ENCODE data around the gene OBSCN.

Gene OBSCN

GRCh38 chr1:228392111-228392936 lies 184.5 kb downstream of the OBSCN start:
- DNase-seq = no peak

GRCh38 chr1:228393268-228393701 lies 185.4 kb downstream of the OBSCN start:
- DNase-seq = no peak

GRCh38 chr1:228393811-228394570 lies 186.1 kb downstream of the OBSCN start:
- no peak for DNase-seq

- no peak for DNase-seq
Measured at GRCh38 chr1:228394571-228395394, 186.9 kb downstream of the OBSCN start.

- no peak for DNase-seq
Measured at GRCh38 chr1:228396770-228397662, 189.2 kb downstream of the OBSCN start.

GRCh38 chr1:228397966-228398365 lies 190.1 kb downstream of the OBSCN start:
- no peak for DNase-seq

GRCh38 chr1:228398741-228399461 lies 191.1 kb downstream of the OBSCN start:
- no peak for DNase-seq

GRCh38 chr1:228399531-228400236 lies 191.8 kb downstream of the OBSCN start:
- DNase-seq = no peak

GRCh38 chr1:228400237-228400651 lies 192.4 kb downstream of the OBSCN start:
- DNase-seq = no peak

GRCh38 chr1:228400692-228401454 lies 193.0 kb downstream of the OBSCN start:
- DNase-seq = no peak

GRCh38 chr1:228401782-228402640 lies 194.2 kb downstream of the OBSCN start:
- DNase-seq = no peak

- no peak for DNase-seq
Measured at GRCh38 chr1:228402641-228403025, 194.8 kb downstream of the OBSCN start.

- DNase-seq = no peak
Measured at GRCh38 chr1:228403231-228403631, 195.4 kb downstream of the OBSCN start.

- DNase-seq = no peak
Measured at GRCh38 chr1:228404107-228404720, 196.4 kb downstream of the OBSCN start.

GRCh38 chr1:228405200-228405978 lies 197.5 kb downstream of the OBSCN start:
- DNase-seq = peak in 1 of 2 experiments; percentile 10

GRCh38 chr1:228405979-228406228 lies 198.1 kb downstream of the OBSCN start:
- no peak for DNase-seq

- DNase-seq = no peak
Measured at GRCh38 chr1:228407106-228408040, 199.5 kb downstream of the OBSCN start.
